Medulla oblongata (tissue), 1 donor: Measurements from ENCODE around the gene ELAVL2.

ENCODE experiments used
- DNase-seq: peaks from one replicate; pipeline ENCODE4 v3.0.0-alpha.2; 2015; ENCODE audit errors: extremely low spot score

ELAVL2 gene

GRCh38 chr9:23662320-23662719, 163.7 kb downstream of the ELAVL2 start:
- DNase-seq, result no peak

GRCh38 chr9:23659346-23660006, 166.6 kb downstream of the ELAVL2 start:
- no peak for DNase-seq

GRCh38 chr9:23658376-23659258, 167.4 kb downstream of the ELAVL2 start:
- no peak for DNase-seq

- no peak for DNase-seq
These were observed 175.0 kb downstream of the ELAVL2 start for GRCh38 chr9:23651051-23651450.

- DNase-seq, result no peak
These were observed 177.4 kb downstream of the ELAVL2 start for GRCh38 chr9:23648651-23649050.

GRCh38 chr9:23644896-23645295, 181.1 kb downstream of the ELAVL2 start:
- no peak for DNase-seq

- DNase-seq, result no peak
These were observed 181.7 kb downstream of the ELAVL2 start for GRCh38 chr9:23644326-23644725.

- no peak for DNase-seq
These were observed 182.3 kb downstream of the ELAVL2 start for GRCh38 chr9:23643656-23644258.
